NCI-H1417 treated with DMSO at 0.1 percent for 48 hours (cell line): ENCODE data around the gene ZNF106.
A peak's percentile ranks its signal among the peaks of the same experiment; 100 is the strongest.

Source experiments
- DNase-seq: peaks from one replicate; lab custom pipeline; 2025; lab: John Stamatoyannopoulos, UW

ZNF106 gene

GRCh38 chr15:42490671-42491538, at the start of gene ZNF106:
Gene ZNF106 (minus strand): TSS chr15:42491141. CDS start chr15:42472289, 18,852 bp downstream.
- peak; percentile 35 for DNase-seq

GRCh38 chr15:42533246-42533645, 42.3 kb upstream of the ZNF106 start:
- DNase-seq: no peak

- no peak for DNase-seq
Measured at GRCh38 chr15:42528970-42529369, 38.0 kb upstream of the ZNF106 start.

GRCh38 chr15:42523331-42523730, 32.4 kb upstream of the ZNF106 start:
- DNase-seq: no peak

- DNase-seq: no peak
Measured at GRCh38 chr15:42511007-42511391, 20.1 kb upstream of the ZNF106 start.

- DNase-seq: no peak
Measured at GRCh38 chr15:42510258-42511006, 19.5 kb upstream of the ZNF106 start.

- DNase-seq: no peak
Measured at GRCh38 chr15:42508263-42508690, 17.3 kb upstream of the ZNF106 start.

GRCh38 chr15:42507514-42507913, 16.6 kb upstream of the ZNF106 start:
- DNase-seq: no peak

- no peak for DNase-seq
Measured at GRCh38 chr15:42504631-42505030, 13.7 kb upstream of the ZNF106 start.

GRCh38 chr15:42503825-42504224, 12.9 kb upstream of the ZNF106 start:
- no peak for DNase-seq

GRCh38 chr15:42502477-42502876, 11.5 kb upstream of the ZNF106 start:
- no peak for DNase-seq

GRCh38 chr15:42499858-42500609, 9.1 kb upstream of the ZNF106 start:
- no peak for DNase-seq

GRCh38 chr15:42498212-42499068, 7.5 kb upstream of the ZNF106 start:
- no peak for DNase-seq

- peak; percentile 12 for DNase-seq
Measured at GRCh38 chr15:42495361-42496212, 4.6 kb upstream of the ZNF106 start, which contains the start of gene SNAP23. Gene SNAP23 (plus strand): TSS chr15:42495634. CDS start chr15:42511847, 16,213 bp downstream.

GRCh38 chr15:42494998-42495360, 4.0 kb upstream of the ZNF106 start:
- DNase-seq: no peak

- no peak for DNase-seq
Measured at GRCh38 chr15:42493679-42494078, 2.7 kb upstream of the ZNF106 start.

- DNase-seq: no peak
Measured at GRCh38 chr15:42491539-42492225, 741 bp upstream of the ZNF106 start.

GRCh38 chr15:42490291-42490670, 660 bp downstream of the ZNF106 start:
- no peak for DNase-seq

GRCh38 chr15:42483677-42484076, 7.3 kb downstream of the ZNF106 start:
- DNase-seq: no peak

GRCh38 chr15:42482701-42483100, 8.2 kb downstream of the ZNF106 start:
- DNase-seq: no peak
